Loucy (cell line): ENCODE data around the gene PTPRK.

ENCODE experiments used
- CTCF ChIP-seq: fragments of 200-600 bp; sonication (generic); conservative IDR thresholded peaks from 2 replicates; pipeline ENCODE4 v1.5.1; 2014; ENCODE audit warnings: mild to moderate bottlenecking, antibody characterized with exemption, low read length
- EZH2phosphoT487 ChIP-seq: fragments of 200-600 bp; IDR thresholded peaks from 2 replicates; pipeline ENCODE4 v1.6.1; 2018; ENCODE audit warnings: antibody characterized with exemption, mild to moderate bottlenecking, moderate library complexity, borderline replicate concordance

- TF ChIP-seq EZH2phosphoT487 (no peak), CTCF (no peak)
These were observed 547.6 kb downstream of the PTPRK start for GRCh38 chr6:127972815-127973214.
